Tibial artery (tissue), 4 donors: Measurements from ENCODE around the gene NAPA.

Experiments used
- DNase-seq, 2 donors: peaks; one replicate each; pipeline ENCODE4 v3.0.0-alpha.2; 2019
- H3K27ac ChIP-seq, 2 donors: fragments of 200-600 bp; sonication (generic) in 1 of 2; 1 replicate in 1 of 2; 2 replicates in 1 of 2; pipeline ENCODE4 v1.5.1; 2018 to 2019; ENCODE audit warnings: mild to moderate bottlenecking in 1 of 2
- H3K27me3 ChIP-seq, 2 donors: fragments of 200-600 bp; sonication (generic) in 1 of 2; one replicate each; pipeline versions ENCODE4 v1.5.1 to v1.6.0; 2016 to 2019
- H3K36me3 ChIP-seq, 3 donors: fragments of 200-600 bp; sonication (generic) in 2 of 3; one replicate each; pipeline ENCODE4 v1.5.1; 2016 to 2019; ENCODE audit warnings: mild to moderate bottlenecking in 2 of 3
- H3K4me1 ChIP-seq, 4 donors: fragments of 200-600 bp; sonication (generic) in 2 of 4; 1 replicate in 3 of 4; 2 replicates in 1 of 4; pipeline ENCODE4 v1.5.1; 2016 to 2019
- H3K4me3 ChIP-seq, 2 donors: fragments of 200-600 bp; sonication (generic) in 1 of 2; 1 replicate in 1 of 2; 2 replicates in 1 of 2; pipeline ENCODE4 v1.5.1; 2018 to 2019; ENCODE audit warnings: mild to moderate bottlenecking in 2 of 2
- H3K9me3 ChIP-seq, 3 donors: fragments of 200-600 bp; sonication (generic) in 1 of 3; one replicate each; pipeline ENCODE4 v1.5.1; 2016 to 2019
- CTCF ChIP-seq, 2 experiments: fragments of 200-600 bp in 1 of 2; fragments of 450-650 bp in 1 of 2; IDR thresholded peaks; one replicate each; pipeline ENCODE4 v1.5.1; 2017 to 2019; ENCODE audit warnings: antibody characterized with exemption in 2 of 2, mild to moderate bottlenecking in 1 of 2, moderate library complexity in 1 of 2
- intact Hi-C: fragments of 100-400 bp; cut with DNase I; formaldehyde crosslinking; loops from one replicate; pipeline ENCODE4 v1.15.0; 2023; ENCODE audit warnings: low total_unique reads

The NAPA gene

GRCh38 chr19:47450478-47450877 lies 64.4 kb downstream of the NAPA start:
- intact Hi-C loops = no loop called here
- Histone ChIP-seq H3K27ac (no peak overlapping the region), H3K4me1 (peaks cover 0 to 19% (median 14%) of the 10 kb centered on the region in 4 donors), H3K36me3 (peaks cover 0 to under 1% (median 0%) of the 10 kb centered on the region in 3 donors), H3K4me3 (no peak overlapping the region), H3K27me3 (peaks cover 7 to 48% of the 10 kb centered on the region in 2 donors), H3K9me3 (peaks cover 0 to 9% (median 2%) of the 10 kb centered on the region in 3 donors)
- no peak for DNase-seq
- no peak for TF ChIP-seq CTCF (IDR thresholded peaks at IDR 0.05)

- no peak for DNase-seq
- H3K4me1 ChIP-seq = peaks cover 0 to 19% (median 14%) of the 10 kb centered on the region in 4 donors
- no peaks in the 10 kb centered on the region for H3K36me3 ChIP-seq
- H3K27ac ChIP-seq = no peak overlapping the region
- H3K27me3 ChIP-seq = peaks cover 7 to 70% of the 10 kb centered on the region in 2 donors
- H3K9me3 ChIP-seq = peaks cover 0 to 4% (median 0%) of the 10 kb centered on the region in 3 donors
- intact Hi-C loops = no loop called here
- H3K4me3 ChIP-seq = no peak overlapping the region
- no peak for TF ChIP-seq CTCF (IDR thresholded peaks at IDR 0.05)
Measured at GRCh38 chr19:47448360-47448727, 66.5 kb downstream of the NAPA start.

- Histone ChIP-seq H3K27ac (no peak overlapping the region), H3K4me3 (peak overlapping the region in 1 of 2 donors; percentile 10), H3K27me3 (peaks cover 7 to 75% of the 10 kb centered on the region in 2 donors), H3K9me3 (peaks cover 0 to 4% (median 0%) of the 10 kb centered on the region in 3 donors), H3K4me1 (peaks cover 0 to 19% (median 14%) of the 10 kb centered on the region in 4 donors), H3K36me3 (no peaks in the 10 kb centered on the region)
- TF ChIP-seq CTCF (IDR thresholded peaks at IDR 0.05) = no peak
- no peak for DNase-seq
- intact Hi-C loops = no loop called here
Measured at GRCh38 chr19:47447470-47448359, 67.1 kb downstream of the NAPA start.

GRCh38 chr19:47446534-47447469 lies 68.1 kb downstream of the NAPA start:
- Histone ChIP-seq H3K4me3 (no peak overlapping the region), H3K4me1 (peaks cover 0 to 19% (median 14%) of the 10 kb centered on the region in 4 donors), H3K27ac (no peak overlapping the region), H3K36me3 (no peaks in the 10 kb centered on the region), H3K27me3 (peaks cover 7 to 83% of the 10 kb centered on the region in 2 donors), H3K9me3 (peaks cover 0 to 4% (median 0%) of the 10 kb centered on the region in 3 donors)
- intact Hi-C loops = no loop called here
- TF ChIP-seq CTCF (IDR thresholded peaks at IDR 0.05) = no peak
- DNase-seq = no peak

- peaks cover 7 to 91% of the 10 kb centered on the region in 2 donors for H3K27me3 ChIP-seq
- H3K27ac ChIP-seq = no peak overlapping the region
- no peaks in the 10 kb centered on the region for H3K36me3 ChIP-seq
- H3K9me3 ChIP-seq = peaks cover 0 to 4% (median 0%) of the 10 kb centered on the region in 3 donors
- no peak for TF ChIP-seq CTCF (IDR thresholded peaks at IDR 0.05)
- H3K4me3 ChIP-seq = no peak overlapping the region
- DNase-seq = no peak
- intact Hi-C loops = no loop called here
- H3K4me1 ChIP-seq = peaks cover 0 to 19% (median 14%) of the 10 kb centered on the region in 4 donors
Measured at GRCh38 chr19:47445937-47446402, 68.9 kb downstream of the NAPA start.
